Panc1 (cell line): ENCODE measurements around the gene OR6A2. TPM values are rescaled to one million over a fixed set of nuclear protein-coding genes. Genes with fewer than 3 reads are reported as not detected.

Source experiments
- ATAC-seq: fragments of 200-7000 bp; cut with Tn5 transposase; 2 replicates; pipeline ENCODE4 v1.9.1; 2020; ENCODE audit warnings: mild to moderate bottlenecking, moderate library complexity
- BruUV-seq: library from RNA; stranded (reverse); fragments of 400-500 nt; replicated peaks from 2 replicates; lab custom pipeline; 2021; lab: Mats Ljungman, UMichigan
- CTCF ChIA-PET: fragments of 300-600 bp; sonication (Branson Sonifier 250); formaldehyde crosslinking; loops from one replicate; lab custom pipeline; 2022; ENCODE audit warnings: antibody characterized with exemption; lab: Charles Lee
- POLR2A ChIA-PET: fragments of 300-600 bp; sonication (Branson Sonifier 250); formaldehyde crosslinking; loops from one replicate; lab custom pipeline; 2022; ENCODE audit warnings: antibody characterized with exemption; lab: Charles Lee
- DNase-seq: peaks from one replicate; pipeline ENCODE4 v3.0.0-alpha.2; 2010; ENCODE audit warnings: low read depth, low spot score
- H3K27ac ChIP-seq: 2 replicates; pipeline ENCODE4 v1.5.1; 2011; ENCODE audit warnings: mild to moderate bottlenecking, low read length, inconsistent platforms
- H3K27me3 ChIP-seq: fragments of 200-500 bp; sonication (Bioruptor generic); 2 replicates; pipeline ENCODE4 v1.6.0; 2014; ENCODE audit warnings: low read length, inconsistent platforms; ENCODE audit not compliant: control insufficient read depth, insufficient read depth
- H3K36me3 ChIP-seq: fragments of 200-500 bp; sonication (Bioruptor generic); 2 replicates; pipeline ENCODE4 v1.5.1; 2014; ENCODE audit warnings: inconsistent platforms, mild to moderate bottlenecking, low read length, moderate library complexity; ENCODE audit not compliant: control insufficient read depth, insufficient read depth
- H3K4me1 ChIP-seq: 2 replicates; pipeline ENCODE4 v1.5.1; 2011; ENCODE audit warnings: inconsistent platforms, mild to moderate bottlenecking, low read length, moderate library complexity; ENCODE audit not compliant: control insufficient read depth, insufficient read depth
- H3K4me3 ChIP-seq, 2 experiments: 2 replicates each; pipeline ENCODE4 v1.5.1; 2011 to 2012; ENCODE audit warnings: low read depth in 2 of 2, low read length in 2 of 2, mild to moderate bottlenecking in 2 of 2, inconsistent platforms in 1 of 2, moderate library complexity in 1 of 2
- H3K9me3 ChIP-seq: fragments of 200-500 bp; sonication (Bioruptor generic); 2 replicates; pipeline ENCODE4 v1.5.1; 2014; ENCODE audit warnings: low read depth, mild to moderate bottlenecking, inconsistent platforms, low read length, moderate library complexity; ENCODE audit not compliant: control insufficient read depth, insufficient read depth
- CTCF ChIP-seq: fragments of 450-650 bp; IDR thresholded peaks from 2 replicates; pipeline ENCODE4 v1.5.1; 2017; ENCODE audit warnings: mild to moderate bottlenecking
- POLR2AphosphoS5 ChIP-seq: IDR thresholded peaks from 2 replicates; pipeline ENCODE4 v1.6.1; 2012; ENCODE audit warnings: mild to moderate bottlenecking, low read depth, low read length, moderate library complexity
- REST ChIP-seq, 2 experiments: IDR thresholded peaks; 2 replicates each; pipeline ENCODE4 v1.6.1; 2011 to 2012; ENCODE audit warnings: low read depth in 2 of 2, control low read depth in 1 of 2, low read length in 1 of 2, mild to moderate bottlenecking in 1 of 2, moderate library complexity in 1 of 2; ENCODE audit not compliant: insufficient read depth in 1 of 2
- SIN3A ChIP-seq: IDR thresholded peaks from 2 replicates; pipeline ENCODE4 v1.6.1; 2012; ENCODE audit warnings: low read depth, mild to moderate bottlenecking, low read length, moderate library complexity, borderline replicate concordance; ENCODE audit not compliant: insufficient read depth
- TCF7L2 ChIP-seq: IDR thresholded peaks from 2 replicates; pipeline ENCODE4 v1.6.1; 2011; ENCODE audit warnings: mild to moderate bottlenecking, low read depth, low read length, inconsistent platforms
- in situ Hi-C: cut with HindIII; loops from 2 replicates; pipeline ENCODE4 v1.10.0; 2016; ENCODE audit warnings: low sequenced_read_pairs, low pct_unique_long_range_greater_than_20kb
- intact Hi-C: fragments of 100-400 bp; cut with micrococcal nuclease; formaldehyde crosslinking; loops from one replicate; pipeline ENCODE4 v1.10.0; 2022; ENCODE audit not compliant: unreplicated experiment
- total RNA-seq: library from RNA; stranded (reverse); gene quantifications from one replicate; pipeline ENCODE4 v1.2.1, GENCODE V29; 2021; ENCODE audit not compliant: unreplicated experiment

Gene OR6A2
- total RNA-seq, 1 experiment from 2014 or later, result 0.15 TPM

- no peak for ATAC-seq
- Histone ChIP-seq H3K27me3 (peaks cover 55% of the 10 kb centered on the region), H3K27ac (no peak overlapping the region), H3K4me3 (no peak overlapping the region), H3K36me3 (no peaks in the 10 kb centered on the region), H3K9me3 (no peaks in the 10 kb centered on the region), H3K4me1 (no peaks in the 10 kb centered on the region)
- intact Hi-C loops (no loop called here), in situ Hi-C loops (no loop called here)
- CTCF ChIA-PET, result interaction anchor here (1.0 kb wide), 1 partner anchor 11 kb away, joined by 3 read pairs; no protein-coding TSS in a partner anchor
- POLR2A ChIA-PET, result no interaction called here
- DNase-seq, result no peak
- TF ChIP-seq POLR2AphosphoS5 (no peak), TCF7L2 (no peak), SIN3A (no peak), CTCF (no peak), REST (IDR thresholded peaks at IDR 0.05; ENCODE audit: insufficient read depth in 1 of 2, low read depth in 2 of 2, low read length in 1 of 2) (no peak)
- no TSS peak for BruUV-seq
These were observed 53.3 kb downstream of the OR6A2 start for GRCh38 chr11:6746086-6746618.

GRCh38 chr11:6745465-6746015 is 53.9 kb downstream of the OR6A2 start:
- in situ Hi-C loops (no loop called here), intact Hi-C loops (no loop called here)
- peaks cover 55% of the 10 kb centered on the region for H3K27me3 ChIP-seq
- no TSS peak for BruUV-seq
- ChIA-PET CTCF (interaction anchor here (0.6 kb wide), 1 partner anchor 13 kb away, joined by 4 read pairs; no protein-coding TSS in a partner anchor), POLR2A (no interaction called here)
- no peak for DNase-seq
- no peak for ATAC-seq
- H3K36me3 ChIP-seq, result no peaks in the 10 kb centered on the region
- no peak overlapping the region for H3K4me3 ChIP-seq
- TF ChIP-seq CTCF (no peak), SIN3A (no peak), TCF7L2 (no peak), REST (IDR thresholded peaks at IDR 0.05; ENCODE audit: insufficient read depth in 1 of 2, low read depth in 2 of 2, low read length in 1 of 2) (no peak), POLR2AphosphoS5 (no peak)
- H3K9me3 ChIP-seq, result no peaks in the 10 kb centered on the region
- H3K27ac ChIP-seq, result no peak overlapping the region
- H3K4me1 ChIP-seq, result no peaks in the 10 kb centered on the region
